GM12878 (cell line): ENCODE measurements around the gene PKDREJ. TPM values are rescaled to one million over a fixed set of nuclear protein-coding genes. Genes with fewer than 3 reads are reported as not detected.

Experiments used
- ATAC-seq: fragments of 200-7000 bp; cut with Tn5 transposase; 3 replicates; pipeline ENCODE4 v1.9.1; 2020; ENCODE audit warnings: mild to moderate bottlenecking, moderate library complexity
- BruUV-seq: library from RNA; stranded (reverse); fragments of 400-500 nt; replicated peaks from 2 replicates; lab custom pipeline; 2021; lab: Mats Ljungman, UMichigan
- CTCF ChIA-PET: fragments of 300-600 bp; sonication (Branson Sonifier 250); formaldehyde crosslinking; extraction: SDS; loops from one replicate; lab custom pipeline; 2021; ENCODE audit warnings: inconsistent platforms; lab: Yijun Ruan, JAX
- POLR2A ChIA-PET: fragments of 350-600 bp; formaldehyde crosslinking; extraction: SDS; loops from one replicate; lab custom pipeline; 2021; ENCODE audit warnings: inconsistent platforms; lab: Charles Lee
- RAD21 ChIA-PET: fragments of 300-600 bp; sonication (Branson Sonifier 250); formaldehyde crosslinking; loops from one replicate; lab custom pipeline; 2023; ENCODE audit warnings: antibody characterized with exemption; ENCODE audit not compliant: unreplicated experiment; lab: Charles Lee
- SMC1A ChIA-PET: fragments of 300-600 bp; sonication (Branson Sonifier 250); formaldehyde crosslinking; loops from one replicate; lab custom pipeline; 2023; ENCODE audit not compliant: unreplicated experiment, uncharacterized antibody; lab: Charles Lee
- DNase-seq: peaks from one replicate; pipeline ENCODE4 v3.0.0-alpha.2; 2011; ENCODE audit warnings: low read depth, low spot score
- FAIRE-seq: peaks from 3 replicates; lab custom pipeline; 2011; peaks lifted over from hg19 to GRCh38; lab: Jason Lieb, UNC
- H2AFZ ChIP-seq: 2 replicates; pipeline ENCODE4 v1.6.0; 2011; ENCODE audit warnings: low read depth, low read length, control low read depth; ENCODE audit not compliant: control insufficient read depth
- H3K27ac ChIP-seq: 2 replicates; pipeline ENCODE4 v1.5.1; 2011; ENCODE audit warnings: control low read depth; ENCODE audit not compliant: control insufficient read depth, insufficient read depth
- H3K27me3 ChIP-seq, 2 experiments: replicated peaks in 1 of 2; 2 replicates each; pipeline versions ENCODE4 v1.6.0 to v1.6.1; 2011; ENCODE audit warnings: low read length in 1 of 2; ENCODE audit not compliant: control insufficient read depth in 2 of 2, insufficient read depth in 2 of 2
- H3K36me3 ChIP-seq, 2 experiments: 2 replicates each; pipeline ENCODE4 v1.5.1; 2011; ENCODE audit warnings: low read length in 1 of 2; ENCODE audit not compliant: control insufficient read depth in 2 of 2, insufficient read depth in 2 of 2
- H3K4me1 ChIP-seq: 2 replicates; pipeline ENCODE4 v1.6.1; 2011; ENCODE audit warnings: mild to moderate bottlenecking, low read length, moderate library complexity, mixed read lengths; ENCODE audit not compliant: control insufficient read depth, insufficient read depth
- H3K4me2 ChIP-seq: 2 replicates; pipeline ENCODE4 v1.6.0; 2011; ENCODE audit warnings: control low read depth; ENCODE audit not compliant: control insufficient read depth, insufficient read depth
- H3K4me3 ChIP-seq: fragments of 200-600 bp; sonication (generic); 2 replicates; pipeline ENCODE4 v1.5.1; 2016
- H3K79me2 ChIP-seq: 2 replicates; pipeline ENCODE4 v1.6.0; 2011; ENCODE audit warnings: low read length; ENCODE audit not compliant: control insufficient read depth, insufficient read depth
- H3K9ac ChIP-seq: 2 replicates; pipeline ENCODE4 v1.8.0; 2011; ENCODE audit warnings: low read length, control low read depth, mixed read lengths; ENCODE audit not compliant: control insufficient read depth, insufficient read depth
- H3K9me3 ChIP-seq: replicated peaks from 3 replicates; pipeline ENCODE4 v1.5.1; 2011; ENCODE audit warnings: mild to moderate bottlenecking, low read length; ENCODE audit not compliant: control insufficient read depth, insufficient read depth
- H4K20me1 ChIP-seq: 2 replicates; pipeline ENCODE4 v1.6.0; 2011; ENCODE audit not compliant: control insufficient read depth, insufficient read depth
- ATF3 ChIP-seq: IDR thresholded peaks from 2 replicates; pipeline ENCODE4 v1.6.1; 2011; ENCODE audit warnings: low read depth, mild to moderate bottlenecking, low read length, moderate library complexity, borderline replicate concordance; ENCODE audit errors: extremely low read depth
- CBX3 ChIP-seq: fragments of 200-600 bp; sonication (generic); IDR thresholded peaks from 2 replicates; pipeline ENCODE4 v1.6.1; 2016; ENCODE audit warnings: low read depth, borderline replicate concordance
- CHD4 ChIP-seq: fragments of 200-600 bp; sonication (generic); IDR thresholded peaks from 2 replicates; pipeline ENCODE4 v1.6.1; 2016; ENCODE audit warnings: mild to moderate bottlenecking
- EP300 ChIP-seq, 2 experiments: fragments of 150-350 bp in 1 of 2; IDR thresholded peaks; 2 replicates each; pipeline ENCODE4 v1.6.1; 2011 to 2012; ENCODE audit warnings: low read depth in 2 of 2, low read length in 2 of 2, borderline replicate concordance in 1 of 2, improper control_type of control experiment in 1 of 2, inconsistent platforms in 1 of 2; ENCODE audit not compliant: control insufficient read depth in 1 of 2
- ETV6 ChIP-seq, 2 experiments: fragments of 450-650 bp in 1 of 2; IDR thresholded peaks in 1 of 2; conservative IDR thresholded peaks in 1 of 2; 2 replicates each; pipeline ENCODE4 v1.6.1; 2014; ENCODE audit warnings: antibody characterized with exemption in 1 of 2, borderline replicate concordance in 1 of 2, low read depth in 1 of 2, mild to moderate bottlenecking in 1 of 2, moderate library complexity in 1 of 2
- HCFC1 ChIP-seq: fragments of 150-350 bp; IDR thresholded peaks from 2 replicates; pipeline ENCODE4 v1.6.1; 2014; ENCODE audit warnings: low read length
- JUNB ChIP-seq: IDR thresholded peaks from 2 replicates; pipeline ENCODE4 v1.6.1; 2016; ENCODE audit warnings: antibody characterized with exemption, mild to moderate bottlenecking
- NKRF ChIP-seq: fragments of 450-650 bp; conservative IDR thresholded peaks from 2 replicates; pipeline ENCODE4 v1.6.1; 2017; ENCODE audit warnings: mild to moderate bottlenecking, moderate library complexity
- NR2C1 ChIP-seq: fragments of 450-650 bp; IDR thresholded peaks from 2 replicates; pipeline ENCODE4 v1.6.1; 2017; ENCODE audit warnings: antibody characterized with exemption, mild to moderate bottlenecking, moderate library complexity
- PAX8 ChIP-seq: fragments of 450-650 bp; IDR thresholded peaks from 2 replicates; pipeline ENCODE4 v1.6.1; 2017; ENCODE audit warnings: mild to moderate bottlenecking, moderate library complexity
- SIX5 ChIP-seq: IDR thresholded peaks from 2 replicates; pipeline ENCODE4 v1.6.1; 2011; ENCODE audit warnings: mild to moderate bottlenecking, low read depth, low read length, moderate library complexity; ENCODE audit not compliant: severe bottlenecking
- SKIL ChIP-seq: fragments of 450-650 bp; IDR thresholded peaks from 2 replicates; pipeline ENCODE4 v1.6.1; 2017; ENCODE audit warnings: mild to moderate bottlenecking, low read depth, inconsistent platforms; ENCODE audit not compliant: poor library complexity, severe bottlenecking
- SMAD1 ChIP-seq: fragments of 450-650 bp; IDR thresholded peaks from 2 replicates; pipeline ENCODE4 v1.6.1; 2018; ENCODE audit warnings: mild to moderate bottlenecking, low read depth; ENCODE audit not compliant: partially characterized antibody
- SMAD5 ChIP-seq: IDR thresholded peaks from 2 replicates; pipeline ENCODE4 v1.6.1; 2016; ENCODE audit warnings: antibody characterized with exemption, low read depth
- WGBS: methylation state at CpG from one replicate; pipeline ENCODE4 v1.1.6; 2016; ENCODE audit warnings: low lambda C conversion rate; ENCODE audit not compliant: insufficient replicate concordance, insufficient coverage; ENCODE audit errors: missing lambda C conversion rate; 5-methylcytosine and 5-hydroxymethylcytosine counted together
- in situ Hi-C: fragments of 300-500 bp; cut with MboI; formaldehyde crosslinking; loops from 9 replicates; pipeline ENCODE4 v1.14.3; 2018; ENCODE audit warnings: mixed read lengths
- intact Hi-C: fragments of 100-400 bp; cut with micrococcal nuclease; formaldehyde crosslinking; loops from one replicate; pipeline ENCODE4 v1.14.2; 2022; ENCODE audit not compliant: unreplicated experiment
- polyA plus RNA-seq, 11 experiments: library from polyadenylated mRNA; depleted of rRNA in 4 of 11; unstranded in 6 of 11; stranded (reverse) in 5 of 11; fragments of >200 nt; fragmentation: Nextera tagmentation in 4 of 11; fragmentation: Illumina TruSeq in 1 of 11; extraction: Ambion mirVana in 4 of 11; extraction: Trizol in 1 of 11; gene quantifications; 1 replicate in 1 of 11; 2 replicates in 10 of 11; pipeline versions ENCODE4 v1.2.1 to v1.2.3, GENCODE V29; 2011 to 2016; ENCODE audit warnings: inconsistent platforms in 2 of 11, missing spikeins in 2 of 11, low read depth in 1 of 11
- total RNA-seq, 4 experiments: library from RNA; depleted of rRNA in 3 of 4; stranded (reverse); fragments of >200 nt in 3 of 4; fragmentation: Illumina TruSeq in 1 of 4; extraction: Trizol in 1 of 4; gene quantifications; 2 replicates each; pipeline versions ENCODE4 v1.2.1 to v1.2.3, GENCODE V29; 2013 to 2021
- TF ChIP-seq, protein P1 (sequence below): fragments of 450-650 bp; IDR thresholded peaks from 2 replicates; pipeline ENCODE4 v1.6.1; 2016; ENCODE audit warnings: mild to moderate bottlenecking

PKDREJ gene
- total and polyA plus RNA-seq, 10 of the 15 experiments (the other 5 are each of a cell fraction or from before 2014, with no cell fraction given): 0.02 to 0.03 TPM; not detected in 8

DNA sequence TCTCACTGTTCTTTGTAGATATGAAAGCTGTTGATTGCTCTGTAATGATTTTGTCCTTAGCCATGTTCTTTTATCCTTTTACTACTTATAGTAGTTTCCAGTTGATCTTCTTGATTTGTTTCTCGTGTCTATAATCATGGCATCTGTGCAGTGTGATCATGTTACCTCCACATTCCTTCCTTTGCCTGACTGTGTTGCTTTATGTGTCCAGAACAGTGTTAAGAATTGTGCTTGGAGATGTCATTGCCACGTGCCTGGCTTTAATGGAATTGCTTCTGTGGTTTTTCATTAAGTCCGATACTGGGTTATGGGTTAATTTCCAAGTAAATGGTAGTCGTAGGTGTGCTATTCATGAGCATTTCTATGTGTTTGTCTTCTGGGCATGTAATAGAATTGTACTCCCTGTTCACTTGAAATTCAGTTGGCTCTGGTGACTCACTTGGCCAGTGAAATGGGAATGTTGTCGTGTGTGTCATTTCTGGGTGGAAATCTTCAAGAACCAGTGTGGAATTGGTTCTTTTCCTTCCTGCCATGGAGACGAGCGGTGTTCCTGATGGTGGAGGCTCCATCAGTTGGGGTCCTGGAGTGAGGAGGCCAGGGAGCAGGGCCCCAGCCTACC lies 40.3 kb upstream of the PKDREJ start (continued):
- no peak for TF ChIP-seq HCFC1
- TF ChIP-seq, protein P1, sequence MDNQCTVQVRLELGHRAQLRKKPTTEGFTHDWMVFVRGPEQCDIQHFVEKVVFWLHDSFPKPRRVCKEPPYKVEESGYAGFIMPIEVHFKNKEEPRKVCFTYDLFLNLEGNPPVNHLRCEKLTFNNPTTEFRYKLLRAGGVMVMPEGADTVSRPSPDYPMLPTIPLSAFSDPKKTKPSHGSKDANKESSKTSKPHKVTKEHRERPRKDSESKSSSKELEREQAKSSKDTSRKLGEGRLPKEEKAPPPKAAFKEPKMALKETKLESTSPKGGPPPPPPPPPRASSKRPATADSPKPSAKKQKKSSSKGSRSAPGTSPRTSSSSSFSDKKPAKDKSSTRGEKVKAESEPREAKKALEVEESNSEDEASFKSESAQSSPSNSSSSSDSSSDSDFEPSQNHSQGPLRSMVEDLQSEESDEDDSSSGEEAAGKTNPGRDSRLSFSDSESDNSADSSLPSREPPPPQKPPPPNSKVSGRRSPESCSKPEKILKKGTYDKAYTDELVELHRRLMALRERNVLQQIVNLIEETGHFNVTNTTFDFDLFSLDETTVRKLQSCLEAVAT: no peak

- Histone ChIP-seq H3K27ac (no peak overlapping the region), H3K4me2 (no peak overlapping the region), H3K9ac (no peak overlapping the region), H3K9me3 (no peaks in the 10 kb centered on the region), H2AFZ (no peak overlapping the region), H3K4me3 (no peak overlapping the region), H3K27me3 (no peaks in the 10 kb centered on the region), H3K36me3 (peaks cover 5 to 16% of the 10 kb centered on the region in 2 experiments), H3K79me2 (peaks cover 51% of the 10 kb centered on the region), H4K20me1 (no peaks in the 10 kb centered on the region), H3K4me1 (peaks cover 15% of the 10 kb centered on the region)
- SMC1A ChIA-PET: no interaction called here
- RAD21 ChIA-PET: no interaction called here
- intact Hi-C loops: no loop called here
- ATAC-seq: no peak
- BruUV-seq: no TSS peak
- no peak for FAIRE-seq
- POLR2A ChIA-PET: no interaction called here
- CTCF ChIA-PET: no interaction called here
- in situ Hi-C loops: no loop called here
- 97% methylated on average over 7 of the region's 7 CpGs for WGBS
- DNase-seq: no peak
- TF ChIP-seq SMAD5: no peak
- TF ChIP-seq NKRF: no peak
- no peak for TF ChIP-seq SKIL
- no peak for TF ChIP-seq EP300 (IDR thresholded peaks at IDR 0.05; ENCODE audit: borderline replicate concordance in 1 of 2, control insufficient read depth in 1 of 2, low read depth in 2 of 2, low read length in 2 of 2)
- no peak for TF ChIP-seq SIX5
- TF ChIP-seq JUNB: no peak
- no peak for TF ChIP-seq ATF3
- no peak for TF ChIP-seq CHD4
- no peak for TF ChIP-seq CBX3
- no peak for TF ChIP-seq ETV6 (conservative IDR thresholded peaks at IDR 0.05 in 1 of 2, IDR thresholded peaks at IDR 0.05 in 1 of 2; ENCODE audit: borderline replicate concordance in 1 of 2, low read depth in 1 of 2)
- no peak for TF ChIP-seq NR2C1
- no peak for TF ChIP-seq SMAD1
- TF ChIP-seq PAX8: no peak
Observed at GRCh38 chr22:46300491-46300890, 37.3 kb upstream of the PKDREJ start.
